ENCODE data around the gene IDH2.

IDH2 gene

DNA sequence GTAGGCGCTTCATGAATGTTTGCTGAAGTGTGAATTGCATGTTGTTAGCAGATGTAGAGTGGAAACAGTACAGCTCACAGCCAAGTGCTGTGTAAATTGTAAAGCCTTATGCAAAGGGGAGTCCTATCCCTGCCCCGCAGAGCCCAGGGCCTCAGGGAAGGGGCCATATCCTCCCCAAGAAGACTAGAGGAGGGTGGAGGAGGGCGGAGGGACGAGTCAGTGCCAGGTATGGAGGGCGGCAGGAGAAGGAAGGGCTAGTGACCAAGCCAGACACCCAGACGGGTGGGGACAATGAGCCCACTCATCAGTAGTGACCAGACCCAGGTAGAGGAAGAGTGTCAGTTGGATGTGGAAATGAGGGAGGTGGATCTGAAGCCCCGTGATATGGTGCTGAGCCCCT is 56.0 kb downstream of the IDH2 start:
- Histone ChIP-seq H3K4me3 (ENCODE audit: insufficient read depth, low read depth, low read length, poor library complexity, severe bottlenecking) (no peak overlapping the region), H3K4me1 (ENCODE audit: control insufficient read depth, insufficient read depth, low read length, poor library complexity, severe bottlenecking) (no peaks in the 10 kb centered on the region), H3K27me3 (replicated peaks; ENCODE audit: control insufficient read depth, insufficient read depth, low read length, poor library complexity, severe bottlenecking) (no peaks in the 10 kb centered on the region), H3K36me3 (ENCODE audit: control insufficient read depth, insufficient read depth, low read length) (no peaks in the 10 kb centered on the region), H3K9me3 (ENCODE audit: control insufficient read depth, low read length) (no peaks in the 10 kb centered on the region), H3K27ac (ENCODE audit: insufficient read depth, low read length, poor library complexity, severe bottlenecking) (no peak overlapping the region)
- no peak for DNase-seq

DNA sequence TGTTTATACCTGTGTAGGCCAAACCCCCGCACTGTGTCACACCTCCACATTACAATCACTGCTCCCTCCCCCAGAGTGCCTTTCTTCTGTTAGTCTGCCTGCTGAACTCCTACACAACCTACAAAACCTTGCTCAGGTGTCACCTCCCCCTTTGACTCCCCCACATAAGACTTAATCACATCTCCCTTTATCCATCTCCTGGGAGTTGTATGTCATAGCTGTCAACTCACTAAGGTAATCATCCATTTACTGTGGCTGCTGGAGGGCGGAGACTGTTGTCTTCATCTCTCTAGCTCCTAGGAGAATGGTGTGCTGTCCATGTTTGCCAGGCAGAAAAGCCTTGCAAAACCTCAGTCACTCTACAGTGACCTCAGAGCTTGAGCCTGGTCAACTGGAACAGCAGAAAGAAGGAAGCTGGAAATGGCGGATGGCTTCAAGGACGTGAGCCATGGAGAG is 57.3 kb downstream of the IDH2 start:
- Histone ChIP-seq H3K4me1 (ENCODE audit: control insufficient read depth, insufficient read depth, low read length, poor library complexity, severe bottlenecking) (no peaks in the 10 kb centered on the region), H3K27me3 (replicated peaks; ENCODE audit: control insufficient read depth, insufficient read depth, low read length, poor library complexity, severe bottlenecking) (no peaks in the 10 kb centered on the region), H3K4me3 (ENCODE audit: insufficient read depth, low read depth, low read length, poor library complexity, severe bottlenecking) (no peak overlapping the region), H3K9me3 (ENCODE audit: control insufficient read depth, low read length) (no peaks in the 10 kb centered on the region), H3K36me3 (ENCODE audit: control insufficient read depth, insufficient read depth, low read length) (no peaks in the 10 kb centered on the region), H3K27ac (ENCODE audit: insufficient read depth, low read length, poor library complexity, severe bottlenecking) (no peak overlapping the region)
- DNase-seq, result no peak

DNA sequence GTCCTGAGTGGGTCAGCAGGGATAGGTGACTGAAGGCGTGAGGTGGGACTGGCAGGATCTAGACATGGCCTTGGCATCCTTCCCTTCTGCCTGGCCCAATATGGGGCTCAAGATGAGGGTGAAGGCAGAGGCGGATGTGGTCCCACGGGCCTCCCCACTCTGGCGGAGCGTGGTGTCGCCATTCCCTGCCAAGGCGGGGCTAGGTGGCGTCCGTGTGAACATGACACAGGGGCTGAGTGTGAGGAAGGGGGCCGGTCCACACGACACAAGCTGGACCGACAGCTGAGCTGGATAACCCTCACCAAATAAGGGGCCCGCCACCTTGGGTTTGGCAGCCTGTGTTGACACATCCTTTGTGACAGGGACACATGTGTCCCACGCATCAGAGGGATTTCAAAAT is 58.1 kb downstream of the IDH2 start:
- Histone ChIP-seq H3K4me1 (ENCODE audit: control insufficient read depth, insufficient read depth, low read length, poor library complexity, severe bottlenecking) (no peaks in the 10 kb centered on the region), H3K4me3 (ENCODE audit: insufficient read depth, low read depth, low read length, poor library complexity, severe bottlenecking) (no peak overlapping the region), H3K27me3 (replicated peaks; ENCODE audit: control insufficient read depth, insufficient read depth, low read length, poor library complexity, severe bottlenecking) (no peaks in the 10 kb centered on the region), H3K27ac (ENCODE audit: insufficient read depth, low read length, poor library complexity, severe bottlenecking) (no peak overlapping the region), H3K9me3 (ENCODE audit: control insufficient read depth, low read length) (no peaks in the 10 kb centered on the region), H3K36me3 (ENCODE audit: control insufficient read depth, insufficient read depth, low read length) (no peaks in the 10 kb centered on the region)
- DNase-seq, result no peak

DNA sequence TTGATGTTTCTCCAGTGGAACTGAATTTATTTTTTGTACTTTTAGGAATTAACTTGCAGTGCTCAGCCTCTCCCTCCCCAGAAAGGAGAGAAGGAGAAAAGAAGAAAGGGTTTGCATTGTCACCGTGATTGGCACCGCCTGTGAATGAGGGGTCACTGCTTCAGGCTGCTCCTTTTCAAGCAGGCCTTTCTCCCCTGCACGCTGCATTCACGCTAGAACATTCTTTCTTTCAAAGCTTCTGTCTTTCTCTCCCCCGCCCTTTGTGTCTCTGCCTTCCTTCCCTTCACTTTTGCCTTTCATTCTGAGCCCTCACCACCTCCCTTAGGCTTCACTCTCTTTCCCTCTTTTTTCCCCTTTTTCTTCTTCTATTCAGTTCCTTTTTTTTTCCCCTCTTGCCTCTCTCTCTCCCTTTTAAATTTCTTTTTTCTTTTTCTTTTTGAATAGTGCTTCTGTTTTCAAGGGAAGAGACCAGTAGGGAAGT is 58.7 kb downstream of the IDH2 start:
- Histone ChIP-seq H3K4me3 (ENCODE audit: insufficient read depth, low read depth, low read length, poor library complexity, severe bottlenecking) (no peak overlapping the region), H3K4me1 (ENCODE audit: control insufficient read depth, insufficient read depth, low read length, poor library complexity, severe bottlenecking) (no peaks in the 10 kb centered on the region), H3K36me3 (ENCODE audit: control insufficient read depth, insufficient read depth, low read length) (no peaks in the 10 kb centered on the region), H3K27ac (ENCODE audit: insufficient read depth, low read length, poor library complexity, severe bottlenecking) (no peak overlapping the region), H3K27me3 (replicated peaks; ENCODE audit: control insufficient read depth, insufficient read depth, low read length, poor library complexity, severe bottlenecking) (no peaks in the 10 kb centered on the region), H3K9me3 (ENCODE audit: control insufficient read depth, low read length) (no peaks in the 10 kb centered on the region)
- DNase-seq, result no peak

DNA sequence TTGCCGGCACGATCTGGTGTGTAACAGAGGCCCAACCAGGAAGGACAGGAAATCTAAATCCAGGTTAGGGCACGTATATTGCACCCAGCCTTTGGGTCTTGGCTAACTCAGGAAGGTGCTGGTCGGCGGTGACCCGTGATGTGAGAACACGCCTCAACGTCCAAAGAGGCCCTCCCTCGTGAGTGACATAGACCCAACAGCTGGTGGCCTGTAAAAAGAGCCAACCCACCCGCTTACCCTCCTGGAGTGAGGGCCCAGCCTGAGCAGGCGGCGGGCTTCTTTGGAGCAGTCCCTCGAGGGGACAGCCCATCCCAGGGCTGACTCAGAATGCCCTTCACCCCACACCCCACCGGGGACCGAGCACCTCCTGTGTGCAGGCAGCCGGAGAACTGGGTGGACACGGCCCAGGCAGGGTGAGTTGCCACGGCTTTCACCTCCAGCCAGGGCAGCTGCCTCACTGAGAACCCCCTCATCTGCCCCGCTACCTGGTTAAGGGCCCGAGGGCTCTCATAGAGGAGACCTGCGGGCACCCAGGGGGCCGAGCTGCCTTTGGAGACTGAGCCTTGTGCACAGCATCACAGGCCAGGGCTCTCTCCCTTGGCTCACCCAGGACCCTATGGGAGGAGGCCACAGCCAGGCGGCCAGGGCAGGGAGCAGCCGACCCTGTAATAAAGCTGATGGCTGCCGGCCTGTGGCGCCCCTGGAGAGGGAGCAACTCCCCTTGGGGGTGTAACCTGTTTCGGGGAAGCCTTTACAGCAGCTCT is 59.3 kb downstream of the IDH2 start:
- Histone ChIP-seq H3K4me1 (ENCODE audit: control insufficient read depth, insufficient read depth, low read length, poor library complexity, severe bottlenecking) (peaks cover 1% of the 10 kb centered on the region), H3K27me3 (replicated peaks; ENCODE audit: control insufficient read depth, insufficient read depth, low read length, poor library complexity, severe bottlenecking) (no peaks in the 10 kb centered on the region), H3K27ac (ENCODE audit: insufficient read depth, low read length, poor library complexity, severe bottlenecking) (no peak overlapping the region), H3K9me3 (ENCODE audit: control insufficient read depth, low read length) (no peaks in the 10 kb centered on the region), H3K4me3 (ENCODE audit: insufficient read depth, low read depth, low read length, poor library complexity, severe bottlenecking) (no peak overlapping the region), H3K36me3 (ENCODE audit: control insufficient read depth, insufficient read depth, low read length) (no peaks in the 10 kb centered on the region)
- DNase-seq, result no peak

DNA sequence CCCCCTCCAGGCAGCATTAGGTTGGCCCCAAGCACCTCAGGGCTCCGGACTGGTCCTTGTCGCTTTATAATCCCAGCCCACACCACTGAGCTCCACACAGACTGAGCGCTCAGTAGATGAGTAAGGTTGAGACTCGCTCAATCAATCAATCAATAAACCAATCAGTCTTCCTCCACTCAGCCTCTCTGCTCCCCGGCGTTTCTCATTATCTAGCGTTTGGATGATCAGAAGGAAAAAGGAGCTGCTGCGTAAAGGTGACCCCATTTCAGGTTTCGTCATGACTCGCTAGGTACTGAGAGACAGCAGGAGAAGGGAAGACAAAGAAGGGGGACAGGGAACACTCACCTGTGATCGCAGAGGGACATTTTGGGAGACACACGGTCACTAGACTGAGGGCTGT is 59.9 kb downstream of the IDH2 start:
- H3K4me1 ChIP-seq (ENCODE audit: control insufficient read depth, insufficient read depth, low read length, poor library complexity, severe bottlenecking), result peaks cover 4% of the 10 kb centered on the region
- no peaks in the 10 kb centered on the region for H3K9me3 ChIP-seq (ENCODE audit: control insufficient read depth, low read length)
- no peak overlapping the region for H3K4me3 ChIP-seq (ENCODE audit: insufficient read depth, low read depth, low read length, poor library complexity, severe bottlenecking)
- DNase-seq, result no peak
- no peaks in the 10 kb centered on the region for H3K36me3 ChIP-seq (ENCODE audit: control insufficient read depth, insufficient read depth, low read length)
- H3K27ac ChIP-seq (ENCODE audit: insufficient read depth, low read length, poor library complexity, severe bottlenecking), result no peak overlapping the region
- H3K27me3 ChIP-seq (replicated peaks; ENCODE audit: control insufficient read depth, insufficient read depth, low read length, poor library complexity, severe bottlenecking), result no peaks in the 10 kb centered on the region

DNA sequence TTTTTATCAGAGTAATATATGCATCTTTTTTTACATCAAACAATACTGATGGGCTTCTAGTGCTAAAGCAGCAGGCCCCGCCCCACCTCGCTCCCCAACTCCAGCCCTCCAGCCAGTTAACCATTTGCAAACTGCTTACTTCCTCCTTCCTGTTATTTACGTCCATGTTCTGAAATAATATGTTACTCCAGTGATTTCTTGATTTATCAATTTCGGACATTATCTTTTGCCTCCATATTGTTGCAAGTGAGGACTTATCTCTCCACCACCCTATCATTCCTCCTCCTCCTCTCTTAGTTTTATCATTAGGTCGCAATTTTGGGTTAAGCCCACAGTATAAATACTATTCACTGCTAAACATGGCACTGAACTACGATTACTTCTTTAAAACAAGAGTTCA is 61.6 kb downstream of the IDH2 start:
- Histone ChIP-seq H3K4me3 (ENCODE audit: insufficient read depth, low read depth, low read length, poor library complexity, severe bottlenecking) (no peak overlapping the region), H3K36me3 (ENCODE audit: control insufficient read depth, insufficient read depth, low read length) (no peaks in the 10 kb centered on the region), H3K9me3 (ENCODE audit: control insufficient read depth, low read length) (no peaks in the 10 kb centered on the region), H3K27ac (ENCODE audit: insufficient read depth, low read length, poor library complexity, severe bottlenecking) (no peak overlapping the region), H3K4me1 (ENCODE audit: control insufficient read depth, insufficient read depth, low read length, poor library complexity, severe bottlenecking) (peaks cover 7% of the 10 kb centered on the region), H3K27me3 (replicated peaks; ENCODE audit: control insufficient read depth, insufficient read depth, low read length, poor library complexity, severe bottlenecking) (no peaks in the 10 kb centered on the region)
- DNase-seq, result no peak

DNA sequence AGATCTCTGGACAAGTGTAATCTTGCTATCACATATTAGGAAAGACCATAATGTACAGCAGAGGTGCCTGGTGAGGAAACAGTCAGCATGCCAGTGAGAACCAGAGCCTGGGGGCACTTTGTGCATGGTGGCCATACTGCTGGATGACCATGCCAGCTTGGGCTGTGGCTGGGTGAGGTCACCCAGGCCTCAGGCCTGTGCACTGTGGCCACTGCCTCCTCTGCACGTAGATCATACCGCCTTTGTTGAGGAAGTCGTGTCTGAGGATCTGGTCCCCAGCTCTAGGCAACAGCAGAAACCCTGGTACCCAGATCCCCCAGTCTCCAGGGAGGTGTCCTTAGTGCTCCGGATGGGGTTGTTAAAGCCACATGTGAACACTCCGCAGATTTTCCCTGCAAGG is 62.3 kb downstream of the IDH2 start:
- Histone ChIP-seq H3K27me3 (replicated peaks; ENCODE audit: control insufficient read depth, insufficient read depth, low read length, poor library complexity, severe bottlenecking) (no peaks in the 10 kb centered on the region), H3K36me3 (ENCODE audit: control insufficient read depth, insufficient read depth, low read length) (no peaks in the 10 kb centered on the region), H3K4me3 (ENCODE audit: insufficient read depth, low read depth, low read length, poor library complexity, severe bottlenecking) (no peak overlapping the region), H3K4me1 (ENCODE audit: control insufficient read depth, insufficient read depth, low read length, poor library complexity, severe bottlenecking) (peaks cover 13% of the 10 kb centered on the region), H3K27ac (ENCODE audit: insufficient read depth, low read length, poor library complexity, severe bottlenecking) (no peak overlapping the region), H3K9me3 (ENCODE audit: control insufficient read depth, low read length) (no peaks in the 10 kb centered on the region)
- DNase-seq, result no peak

DNA sequence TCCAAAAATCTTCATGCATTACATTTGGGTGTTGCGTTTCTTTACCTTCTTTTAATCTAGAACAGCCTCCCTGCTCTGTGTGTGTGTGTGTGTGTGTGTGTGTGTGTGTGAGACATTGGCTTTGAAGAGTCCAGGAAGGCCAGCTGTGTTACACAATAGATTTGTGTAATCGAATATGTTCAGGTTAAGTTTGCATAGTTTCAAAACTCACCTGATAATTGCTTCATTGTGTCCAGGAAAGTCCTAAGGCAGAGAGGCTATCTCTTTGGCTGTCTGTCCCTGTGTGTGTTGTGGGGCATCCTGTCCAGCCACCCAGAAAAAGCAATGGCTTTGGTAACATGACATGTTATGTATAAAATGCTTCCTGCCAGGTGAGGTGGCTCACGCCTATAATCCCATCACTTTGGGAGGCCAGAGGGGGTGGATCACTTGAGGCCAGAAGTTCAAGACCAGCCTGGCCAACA is 63.6 kb downstream of the IDH2 start:
- Histone ChIP-seq H3K4me3 (ENCODE audit: insufficient read depth, low read depth, low read length, poor library complexity, severe bottlenecking) (no peak overlapping the region), H3K9me3 (ENCODE audit: control insufficient read depth, low read length) (no peaks in the 10 kb centered on the region), H3K36me3 (ENCODE audit: control insufficient read depth, insufficient read depth, low read length) (no peaks in the 10 kb centered on the region), H3K4me1 (ENCODE audit: control insufficient read depth, insufficient read depth, low read length, poor library complexity, severe bottlenecking) (peaks cover 26% of the 10 kb centered on the region), H3K27ac (ENCODE audit: insufficient read depth, low read length, poor library complexity, severe bottlenecking) (no peak overlapping the region), H3K27me3 (replicated peaks; ENCODE audit: control insufficient read depth, insufficient read depth, low read length, poor library complexity, severe bottlenecking) (no peaks in the 10 kb centered on the region)
- no peak for DNase-seq

DNA sequence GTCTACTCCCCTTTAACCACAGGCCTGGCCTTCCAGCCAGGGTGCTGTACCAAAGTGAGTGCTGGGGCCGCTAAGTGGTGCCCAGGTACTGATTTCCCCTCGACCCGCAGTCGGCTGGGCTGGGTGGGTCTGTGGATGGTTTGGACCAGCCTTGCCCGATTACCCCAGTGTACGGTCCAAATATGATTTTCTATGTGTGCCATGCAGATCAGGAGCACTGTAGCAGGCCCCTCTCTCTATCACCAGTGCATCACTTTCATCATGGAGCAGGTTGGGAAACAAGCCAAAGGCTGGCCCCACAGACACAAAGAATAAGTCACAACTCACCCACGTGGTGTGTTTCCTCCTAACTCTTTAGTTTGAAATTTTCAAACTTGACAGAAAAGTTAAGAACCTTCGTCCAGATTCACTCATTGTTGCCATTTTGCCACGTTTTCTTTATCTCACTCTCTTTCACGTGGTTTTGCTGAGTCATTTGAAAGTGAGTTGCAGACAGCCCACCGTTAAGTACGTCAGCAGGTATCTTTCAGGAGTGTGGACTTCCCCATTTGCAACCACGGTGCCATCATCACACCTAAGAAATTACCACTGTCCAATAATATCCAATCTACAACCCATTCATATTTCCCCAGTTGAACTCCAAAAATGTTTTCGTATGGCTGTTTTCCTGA is 64.2 kb downstream of the IDH2 start:
- no peak overlapping the region for H3K4me3 ChIP-seq (ENCODE audit: insufficient read depth, low read depth, low read length, poor library complexity, severe bottlenecking)
- peaks cover 31% of the 10 kb centered on the region for H3K4me1 ChIP-seq (ENCODE audit: control insufficient read depth, insufficient read depth, low read length, poor library complexity, severe bottlenecking)
- H3K27ac ChIP-seq (ENCODE audit: insufficient read depth, low read length, poor library complexity, severe bottlenecking), result no peak overlapping the region

More for the DNA sequence above, 64.2 kb downstream of the IDH2 start:
- no peaks in the 10 kb centered on the region for H3K27me3 ChIP-seq (replicated peaks; ENCODE audit: control insufficient read depth, insufficient read depth, low read length, poor library complexity, severe bottlenecking)
- no peaks in the 10 kb centered on the region for H3K9me3 ChIP-seq (ENCODE audit: control insufficient read depth, low read length)
- no peak for DNase-seq
- no peaks in the 10 kb centered on the region for H3K36me3 ChIP-seq (ENCODE audit: control insufficient read depth, insufficient read depth, low read length)

Data from effector memory CD4-positive, alpha-beta T cell (primary cell).